ENCODE measurements around the gene ZCCHC8. TPM values are rescaled to one million over a fixed set of nuclear protein-coding genes. Genes with fewer than 3 reads are reported as not detected.
A peak's percentile ranks its signal among the peaks of the same experiment; 100 is the strongest.

Gene ZCCHC8
- total RNA-seq, 4 donors from 2014 or later: 12.1 to 23.3 (median 20.5) TPM

GRCh38 chr12:122523280-122523679, 22.5 kb upstream of the ZCCHC8 start:
- no peaks in the 10 kb centered on the region for H3K9me3 ChIP-seq
- H3K36me3 ChIP-seq: peaks cover 0 to 41% of the 10 kb centered on the region in 2 donors
- peaks cover 41 to 48% of the 10 kb centered on the region in 2 donors for H3K4me1 ChIP-seq
- peak overlapping the region; percentile 66 to 99 (median 85) for H3K27ac ChIP-seq
- no peaks in the 10 kb centered on the region for H3K27me3 ChIP-seq
- ATAC-seq (no peak), DNase-seq (peak in 1 of 2 donors; percentile 26)
- peak overlapping the region in 3 of 4 donors; percentile 44 to 93 (median 58) for H3K4me3 ChIP-seq
- in situ Hi-C loops (cut with MboI; ENCODE audit: low sequenced_read_pairs in 4 of 4) (loop anchor here in 3 of 4 donors (25.0 kb wide), 3 partner anchors 239 to 1114 kb away; partner anchors contain the start of genes CCDC62 (in 1 of the 3), DENR (in 1 of the 3), EIF2B1 (in 1 of the 3) and GTF2H3 (in 1 of the 3)), intact Hi-C loops (cut with DNase I; ENCODE audit: low total_unique reads) (loop anchor here (10.0 kb wide), 1 partner anchor 1082 kb away; the partner anchor contains the start of gene DDX55)
- TF ChIP-seq CTCF (IDR thresholded peaks at IDR 0.05 in 4 of 5, conservative IDR thresholded peaks at IDR 0.05 in 1 of 5) (no peak), POLR2A (IDR thresholded peaks at IDR 0.05) (no peak)

GRCh38 chr12:122520676-122521075, 19.9 kb upstream of the ZCCHC8 start:
- H3K36me3 ChIP-seq: peaks cover 8 to 67% of the 10 kb centered on the region in 2 donors
- intact Hi-C loops (cut with DNase I; ENCODE audit: low total_unique reads) (loop anchor here (10.0 kb wide), 1 partner anchor 1084 kb away; the partner anchor contains the start of gene DDX55), in situ Hi-C loops (cut with MboI; ENCODE audit: low sequenced_read_pairs in 4 of 4) (loop anchor here in 3 of 4 donors (25.0 kb wide), 3 partner anchors 242 to 1117 kb away; partner anchors contain the start of genes CCDC62 (in 1 of the 3), DENR (in 1 of the 3), EIF2B1 (in 1 of the 3) and GTF2H3 (in 1 of the 3))
- DNase-seq (no peak), ATAC-seq (no peak)
- H3K4me1 ChIP-seq: peaks cover 33 to 38% of the 10 kb centered on the region in 2 donors
- no peaks in the 10 kb centered on the region for H3K27me3 ChIP-seq
- no peak for TF ChIP-seq CTCF (IDR thresholded peaks at IDR 0.05 in 4 of 5, conservative IDR thresholded peaks at IDR 0.05 in 1 of 5)
- TF ChIP-seq POLR2A (IDR thresholded peaks at IDR 0.05): no peak
- no peak overlapping the region for H3K4me3 ChIP-seq
- peak overlapping the region in 1 of 4 donors; percentile 1 for H3K27ac ChIP-seq
- H3K9me3 ChIP-seq: no peaks in the 10 kb centered on the region

GRCh38 chr12:122519418-122519817, 18.7 kb upstream of the ZCCHC8 start:
- Histone ChIP-seq H3K4me1 (peaks cover 23 to 27% of the 10 kb centered on the region in 2 donors), H3K4me3 (no peak overlapping the region), H3K9me3 (no peaks in the 10 kb centered on the region), H3K36me3 (peaks cover 9 to 79% of the 10 kb centered on the region in 2 donors), H3K27ac (peak overlapping the region in 1 of 4 donors; percentile 5), H3K27me3 (no peaks in the 10 kb centered on the region)
- ATAC-seq (no peak), DNase-seq (no peak)
- TF ChIP-seq CTCF (IDR thresholded peaks at IDR 0.05 in 4 of 5, conservative IDR thresholded peaks at IDR 0.05 in 1 of 5) (peak in 1 of 5 experiments; percentile 12), POLR2A (IDR thresholded peaks at IDR 0.05) (no peak)
- intact Hi-C loops (cut with DNase I; ENCODE audit: low total_unique reads) (no loop called here), in situ Hi-C loops (cut with MboI; ENCODE audit: low sequenced_read_pairs in 4 of 4) (loop anchor here in 3 of 4 donors (25.0 kb wide), 3 partner anchors 243 to 1118 kb away; partner anchors contain the start of genes CCDC62 (in 1 of the 3), DENR (in 1 of the 3), EIF2B1 (in 1 of the 3) and GTF2H3 (in 1 of the 3))

- Histone ChIP-seq H3K9me3 (no peaks in the 10 kb centered on the region), H3K4me3 (no peak overlapping the region), H3K27ac (no peak overlapping the region), H3K27me3 (no peaks in the 10 kb centered on the region), H3K4me1 (peaks cover 17 to 22% of the 10 kb centered on the region in 2 donors), H3K36me3 (peaks cover 9 to 85% of the 10 kb centered on the region in 2 donors)
- ATAC-seq: no peak
- in situ Hi-C loops (cut with MboI; ENCODE audit: low sequenced_read_pairs in 4 of 4): loop anchor here in 3 of 4 donors (25.0 kb wide), 3 partner anchors 243 to 1118 kb away; partner anchors contain the start of genes CCDC62 (in 1 of the 3), DENR (in 1 of the 3), EIF2B1 (in 1 of the 3) and GTF2H3 (in 1 of the 3)
- no peak for DNase-seq
- TF ChIP-seq POLR2A (IDR thresholded peaks at IDR 0.05) (no peak), CTCF (IDR thresholded peaks at IDR 0.05 in 4 of 5, conservative IDR thresholded peaks at IDR 0.05 in 1 of 5) (no peak)
- intact Hi-C loops (cut with DNase I; ENCODE audit: low total_unique reads): no loop called here
Observed at GRCh38 chr12:122518908-122519307, 18.2 kb upstream of the ZCCHC8 start.
